ENCODE measurements around the gene ALPK1.
"Not testable (repeated sequence)": the region's sequence is repeated elsewhere in the genome, so short reads cannot be mapped to it uniquely, and the experiment has no call there.

Gene ALPK1

DNA sequence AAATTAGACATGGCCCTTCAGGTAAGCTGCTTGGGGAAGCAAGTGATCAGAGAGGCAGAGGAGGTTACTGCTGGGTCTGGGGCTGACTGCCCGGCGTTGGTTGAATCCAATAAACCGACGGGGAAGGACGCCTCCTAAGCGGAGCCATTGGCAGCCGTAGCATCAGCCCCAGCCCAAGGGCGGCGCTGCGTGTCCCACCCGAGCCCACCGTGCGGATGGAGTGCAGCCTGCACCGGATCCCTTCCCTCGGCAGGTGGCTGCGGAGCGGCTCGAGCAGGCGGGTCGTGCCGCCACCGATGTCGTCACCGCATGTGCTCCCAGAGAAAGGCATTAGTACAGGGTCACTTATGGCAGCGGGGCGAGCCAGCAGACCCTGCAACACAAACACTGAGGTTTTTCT lies 82.1 kb downstream of the ALPK1 start:
- no peak for DNase-seq

DNA sequence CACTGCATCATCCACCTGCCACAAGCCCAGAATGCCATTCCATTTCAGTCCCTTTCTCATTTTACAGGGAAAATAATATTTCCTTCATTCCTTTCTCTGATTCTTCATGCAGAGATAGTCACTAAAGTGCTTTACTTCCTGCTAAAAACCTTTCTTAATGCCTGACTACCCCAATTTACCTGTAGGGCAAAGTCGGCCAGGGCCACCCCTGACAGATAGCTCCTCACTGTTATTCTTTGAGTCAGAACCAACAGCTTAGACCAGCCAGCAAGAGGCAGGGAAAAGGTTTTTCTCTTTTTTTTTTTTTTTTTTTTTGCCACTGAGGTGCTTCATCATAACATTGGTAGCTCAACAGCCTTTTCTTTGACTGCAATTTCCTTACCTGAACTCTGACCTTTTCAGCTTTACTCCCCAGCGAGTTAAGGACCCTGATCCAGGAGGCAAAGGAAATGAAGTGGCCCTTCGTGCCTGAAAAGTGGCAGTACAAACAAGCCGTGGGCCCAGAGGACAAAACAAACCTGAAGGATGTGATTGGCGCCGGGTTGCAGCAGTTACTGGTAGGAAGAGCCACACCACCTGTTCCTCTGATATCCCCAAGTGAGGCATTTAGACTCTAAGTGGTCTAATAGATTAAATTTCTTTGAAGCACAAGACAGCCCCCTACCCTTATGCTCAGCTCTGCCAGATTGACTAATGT lies 85.0 kb downstream of the ALPK1 start:
- DNase-seq: no peak

GRCh38 chr4:112386071-112386470 lies 88.9 kb downstream of the ALPK1 start:
- no peak for DNase-seq

GRCh38 chr4:112402098-112402497 lies 104.9 kb downstream of the ALPK1 start:
- DNase-seq: no peak

DNA sequence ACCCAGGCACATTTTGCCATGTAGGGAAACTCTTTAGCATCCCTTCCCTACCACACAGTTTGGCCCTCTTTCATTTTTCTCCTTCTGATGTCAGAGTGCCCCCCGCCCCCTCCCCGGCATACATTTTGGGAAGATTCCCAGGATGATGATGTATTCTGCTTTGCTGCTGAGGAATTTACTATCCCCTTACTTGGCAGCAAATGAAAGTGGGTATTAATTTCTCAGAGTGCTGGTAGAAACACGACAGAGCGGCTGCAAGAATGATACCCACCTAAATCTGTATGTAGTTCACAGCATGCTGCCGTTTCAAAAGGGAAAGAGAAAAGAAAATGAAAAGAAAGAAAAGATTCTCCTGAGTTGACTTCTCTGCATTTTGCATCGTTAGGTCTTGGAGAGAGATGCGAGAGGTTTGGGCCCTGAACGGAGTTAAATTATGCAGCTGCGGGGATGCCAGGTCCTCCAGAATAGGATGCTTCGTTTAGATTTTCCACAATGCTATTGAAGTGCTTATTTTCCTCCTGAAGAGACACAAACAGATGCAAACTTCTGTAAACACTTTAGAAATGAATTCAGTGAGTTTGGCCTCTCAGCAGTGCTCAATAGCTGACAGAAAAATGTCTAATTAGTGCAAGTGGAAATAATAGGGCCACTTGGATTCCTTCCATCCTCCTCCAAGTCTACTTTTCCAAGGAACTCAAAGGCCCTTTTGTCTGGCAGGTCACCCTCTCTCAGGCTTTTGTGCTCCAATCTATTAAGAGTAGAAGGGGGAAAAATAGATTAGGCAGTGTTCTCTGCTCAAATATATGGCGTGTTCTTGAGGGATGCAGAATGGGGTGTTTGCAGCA lies 106.2 kb downstream of the ALPK1 start:
- DNase-seq: no peak

DNA sequence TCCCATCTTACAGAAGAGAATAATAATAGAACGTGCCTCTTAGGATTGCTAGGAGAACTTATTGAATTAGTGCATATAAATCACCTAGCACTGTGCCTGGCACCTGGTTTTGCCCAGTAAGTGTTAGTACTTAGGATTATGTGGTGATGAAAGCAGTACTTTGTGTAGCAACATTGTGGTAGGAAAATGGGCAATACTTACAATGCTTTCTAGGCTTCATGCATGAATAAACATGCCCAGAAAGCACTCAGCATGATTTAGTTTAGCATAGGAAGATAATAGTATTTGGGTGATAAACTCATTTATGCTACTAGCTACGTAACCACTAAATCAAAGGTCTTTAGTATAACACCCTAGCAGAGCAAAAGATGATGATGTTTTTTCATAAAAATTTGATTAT lies 113.2 kb downstream of the ALPK1 start:
- no peak for DNase-seq

DNA sequence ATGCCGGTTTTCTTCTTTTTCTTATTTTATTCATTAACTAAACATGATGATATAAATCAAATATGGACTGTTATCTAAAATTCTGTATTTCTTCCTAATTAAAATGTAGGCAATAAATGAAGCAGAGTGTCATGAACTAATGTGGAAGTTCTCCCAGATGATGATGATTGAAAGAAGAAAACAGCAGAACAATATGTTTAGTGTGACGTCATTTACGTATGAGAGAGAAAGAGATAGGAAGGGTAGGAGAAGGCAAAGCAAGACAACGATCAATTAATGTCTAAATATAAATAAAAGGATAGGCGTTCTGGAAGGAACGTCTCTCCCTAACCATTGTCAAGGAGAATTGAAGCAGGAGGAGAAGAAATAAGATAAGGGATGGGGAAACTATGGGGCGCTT lies 113.6 kb downstream of the ALPK1 start:
- no peak for DNase-seq

DNA sequence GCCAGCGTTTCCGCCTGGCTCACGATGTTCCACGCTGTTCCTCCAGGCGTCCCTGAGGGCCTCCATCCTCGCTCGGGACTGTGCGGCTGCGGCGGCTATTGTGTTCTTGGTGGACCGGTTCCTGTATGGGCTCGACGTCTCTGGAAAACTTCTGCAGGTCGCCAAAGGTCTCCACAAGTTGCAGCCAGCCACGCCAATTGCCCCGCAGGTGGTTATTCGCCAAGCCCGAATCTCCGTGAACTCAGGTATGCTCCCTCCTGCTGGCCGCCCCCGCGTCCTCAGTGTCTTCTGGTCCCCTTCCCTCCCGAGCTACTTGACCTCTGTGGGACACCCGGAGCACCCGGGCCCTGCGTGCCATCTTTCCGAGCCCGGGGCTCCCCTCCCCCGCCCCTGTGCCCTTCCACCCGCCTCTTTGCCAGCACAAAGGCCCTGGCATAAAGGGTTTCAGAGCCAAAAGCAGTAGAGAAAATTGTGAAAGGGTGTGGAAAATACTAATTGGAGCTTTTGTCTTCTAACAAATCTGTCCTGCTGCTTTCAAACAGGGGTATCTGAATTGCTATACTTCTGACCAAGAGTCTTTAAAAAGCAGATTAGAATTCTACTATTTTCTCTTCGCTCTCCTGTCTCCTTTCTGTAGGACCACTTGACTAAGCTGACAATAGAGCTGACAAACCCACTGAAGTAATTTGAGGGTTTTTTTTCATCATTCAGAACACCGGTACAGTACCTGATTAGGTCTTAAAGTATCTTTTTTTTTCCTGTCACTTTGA lies 114.8 kb downstream of the ALPK1 start:
- no peak for DNase-seq

DNA sequence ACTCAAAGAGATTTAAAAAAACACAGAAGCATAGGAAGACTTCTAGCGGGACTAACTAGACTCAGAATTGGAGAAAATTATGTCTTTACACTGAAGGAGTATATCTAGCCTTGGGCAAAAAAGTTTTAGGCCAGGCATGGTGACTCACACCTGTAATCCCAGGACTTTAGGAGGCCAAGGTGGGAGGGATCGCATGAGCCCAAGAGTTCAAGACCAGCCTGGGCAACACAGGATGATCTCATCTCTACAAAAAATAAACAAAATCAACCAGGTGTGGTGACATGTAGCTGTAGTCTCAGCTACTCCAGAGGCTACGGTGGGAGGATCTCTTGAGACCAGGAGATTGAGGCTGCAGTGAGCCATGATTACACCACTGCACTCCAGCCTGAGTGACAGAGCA lies 119.3 kb downstream of the ALPK1 start:
- no peak for DNase-seq

DNA sequence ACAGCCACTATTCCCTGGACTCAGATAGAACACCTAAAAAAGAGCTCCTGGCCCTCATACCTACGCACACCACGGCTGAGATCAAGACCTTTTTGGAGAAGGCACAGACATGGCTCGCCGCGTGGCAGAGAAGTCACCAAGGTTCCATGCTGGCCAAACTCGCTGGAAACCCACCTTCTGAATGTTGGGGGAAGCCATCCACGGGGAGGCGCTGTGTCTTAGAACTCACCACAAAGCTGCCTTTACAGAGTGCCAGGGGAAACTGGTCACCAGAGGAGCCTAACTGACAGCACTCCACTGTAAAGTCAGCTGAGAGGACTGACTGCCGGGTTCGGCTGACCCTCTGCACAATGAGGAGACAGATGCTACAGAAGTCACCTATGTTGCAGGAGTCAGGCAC lies 120.9 kb downstream of the ALPK1 start:
- no peak for DNase-seq

DNA sequence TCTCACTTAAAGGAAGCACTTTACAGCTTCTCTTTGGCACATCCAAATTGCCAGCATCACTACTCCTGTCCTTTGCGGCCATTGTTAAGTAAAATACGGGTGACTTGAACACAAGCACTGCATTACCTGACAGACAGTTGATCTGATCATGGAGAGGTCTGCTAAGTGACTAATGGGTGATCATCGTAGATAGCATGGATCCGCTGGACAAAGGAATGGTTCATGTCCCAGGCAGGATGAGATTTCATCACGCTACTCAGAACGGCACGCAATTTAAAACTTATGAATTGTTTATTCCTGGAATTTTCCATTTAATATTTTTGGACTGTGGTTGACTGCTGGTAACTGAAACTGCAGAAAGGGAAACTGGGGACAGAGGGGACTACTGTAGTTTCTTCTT lies 124.7 kb downstream of the ALPK1 start:
- DNase-seq: no peak

- no peak for DNase-seq
These were observed 125.5 kb downstream of the ALPK1 start for GRCh38 chr4:112422644-112423043.

GRCh38 chr4:112423591-112423990 lies 126.4 kb downstream of the ALPK1 start:
- no peak for DNase-seq

DNA sequence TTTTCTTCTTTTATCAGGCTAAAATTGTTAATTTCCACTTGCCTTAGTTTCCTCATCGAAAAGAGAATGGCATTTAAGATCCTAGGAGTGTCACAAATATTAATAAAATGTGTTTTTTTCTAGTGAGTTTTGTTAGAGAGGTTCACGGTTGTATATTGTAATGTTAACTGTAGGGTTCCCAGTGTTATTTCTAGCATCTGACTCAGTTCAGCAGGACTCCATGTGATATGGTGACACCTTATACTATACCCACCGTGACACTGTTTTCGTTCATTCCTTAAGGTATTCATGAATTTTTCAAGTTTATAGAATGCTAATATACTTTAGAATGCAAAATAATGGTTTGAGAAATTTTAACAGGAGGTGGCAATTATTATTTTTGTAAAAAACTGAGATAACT lies 128.7 kb downstream of the ALPK1 start:
- no peak for DNase-seq

- no peak for DNase-seq
These were observed 129.2 kb downstream of the ALPK1 start for GRCh38 chr4:112426416-112426815.

DNA sequence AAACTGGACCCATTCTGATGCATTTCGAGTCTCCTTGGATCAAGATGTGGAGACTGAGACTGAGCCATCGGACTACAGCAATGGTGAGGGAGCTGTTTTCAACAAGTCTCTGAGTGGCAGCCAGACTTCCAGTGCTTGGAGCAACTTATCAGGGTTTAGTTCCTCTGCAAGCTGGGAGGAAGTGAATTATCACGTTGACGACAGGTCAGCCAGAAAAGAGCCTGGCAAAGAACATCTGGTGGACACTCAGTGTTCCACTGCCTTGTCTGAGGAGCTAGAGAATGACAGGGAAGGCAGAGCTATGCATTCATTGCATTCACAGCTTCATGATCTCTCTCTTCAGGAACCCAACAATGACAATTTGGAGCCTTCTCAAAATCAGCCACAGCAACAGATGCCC lies 134.0 kb downstream of the ALPK1 start:
- no peak for DNase-seq

GRCh38 chr4:112436987-112437386 lies 139.8 kb downstream of the ALPK1 start:
- DNase-seq: no peak

DNA sequence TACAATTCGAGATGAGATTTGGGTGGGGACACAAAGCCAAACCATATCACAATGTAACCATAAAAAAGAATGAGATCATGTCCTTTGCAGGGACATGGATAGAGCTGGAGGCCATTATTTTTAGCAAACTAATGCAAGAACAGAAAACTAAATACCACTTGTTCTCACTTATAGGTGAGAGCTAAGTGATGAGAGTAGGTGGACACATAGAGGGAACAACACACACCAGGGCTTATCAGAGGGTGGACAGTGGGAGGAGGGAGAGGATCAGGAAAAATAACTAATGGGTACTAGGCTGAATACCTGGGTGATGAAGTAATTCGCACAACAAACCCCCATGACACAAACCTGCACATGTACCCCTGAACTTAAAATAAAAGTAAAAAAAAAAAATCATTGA lies 145.1 kb downstream of the ALPK1 start:
- DNase-seq: not testable (repeated sequence)

- no peak for DNase-seq
These were observed 151.3 kb downstream of the ALPK1 start for GRCh38 chr4:112448306-112449132.

DNA sequence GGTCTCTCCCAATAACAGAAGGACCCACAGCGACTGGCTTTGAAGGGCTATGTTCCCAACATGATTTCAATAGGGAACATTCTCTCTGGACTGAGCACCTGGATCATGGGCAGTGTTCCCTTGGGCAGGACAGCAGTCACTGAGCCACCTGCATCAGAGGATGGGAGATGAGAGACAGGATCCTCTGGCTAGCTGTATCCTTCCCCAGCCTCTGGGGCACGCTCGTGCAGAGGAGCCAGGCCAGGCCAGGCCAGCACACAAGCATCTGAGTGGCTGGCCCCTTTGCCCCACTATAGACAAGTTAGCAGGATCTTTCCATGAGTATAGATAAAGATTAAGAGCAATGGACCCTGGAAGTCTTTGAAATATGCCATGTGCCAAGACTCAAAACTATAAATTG lies 152.5 kb downstream of the ALPK1 start:
- DNase-seq: no peak

GRCh38 chr4:112451104-112451503 lies 153.9 kb downstream of the ALPK1 start:
- DNase-seq: no peak

DNA sequence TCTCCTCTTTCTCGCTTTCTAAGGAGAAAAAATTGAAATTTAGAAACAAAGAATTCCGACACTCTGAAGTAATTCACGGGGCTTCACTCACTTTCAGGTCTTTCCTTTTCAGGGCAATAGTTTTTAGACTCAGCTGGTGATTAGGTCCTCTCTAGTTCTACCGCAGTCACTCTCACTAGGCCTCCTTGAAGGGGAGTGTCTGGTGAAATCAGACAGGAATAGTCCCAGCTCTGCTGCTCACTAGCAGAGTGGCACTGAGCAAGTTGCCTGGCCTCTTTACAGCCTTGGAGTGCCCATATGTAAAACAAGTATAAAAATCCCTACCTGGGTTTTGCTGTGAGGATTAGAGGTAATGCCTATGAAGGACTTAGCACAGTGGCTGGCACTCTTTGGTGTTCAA lies 154.7 kb downstream of the ALPK1 start:
- no peak for DNase-seq

DNA sequence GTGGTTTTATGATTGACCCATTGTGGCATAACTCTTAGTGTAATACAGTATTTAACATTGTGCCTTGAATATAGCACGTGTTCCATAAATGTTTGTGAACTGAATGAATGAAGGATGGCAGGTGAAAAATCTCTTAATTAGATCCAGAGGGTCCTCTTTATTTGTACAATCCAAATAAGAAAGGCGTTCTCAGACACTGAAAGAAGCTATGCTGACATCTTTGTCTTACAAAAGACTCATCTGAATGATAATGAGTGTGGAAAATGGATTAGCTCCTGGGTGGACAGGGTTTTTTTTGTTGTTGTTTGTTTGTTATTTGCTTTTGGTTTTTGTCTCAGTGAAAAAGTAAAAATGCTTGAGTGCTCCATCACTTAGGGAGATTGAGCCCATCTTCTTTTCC lies 156.2 kb downstream of the ALPK1 start:
- no peak for DNase-seq

Measured in stimulated activated CD4-positive, alpha-beta T cell treated with anti-CD3 and anti-CD28 coated beads, Interleukin-12 subunit alpha, Interleukin-12 subunit beta, amount 100 ng/mL, for 4 hours (primary cell).